ENCODE results near the gene MICA.

- no peak for TF ChIP-seq CTCF (IDR thresholded peaks at IDR 0.05)
- TF ChIP-seq POLR2A (IDR thresholded peaks at IDR 0.05): no peak
- TF ChIP-seq POLR2AphosphoS5 (IDR thresholded peaks at IDR 0.05): no peak
Observed at GRCh38 chr6:31356216-31356945, 47.0 kb upstream of the MICA start.
